AG04449 (cell line): ENCODE results near the gene GNB3.
"Not testable (repeated sequence)": the region's sequence is repeated elsewhere in the genome, so short reads cannot be mapped to it uniquely, and the experiment has no call there.

ENCODE experiments used
- CTCF ChIA-PET: fragments of 350-600 bp; formaldehyde crosslinking; extraction: SDS; loops from one replicate; lab custom pipeline; 2021; ENCODE audit warnings: antibody characterized with exemption; lab: Yijun Ruan, JAX
- POLR2A ChIA-PET: fragments of 400-600, 350-600 bp; formaldehyde crosslinking; extraction: SDS; loops from one replicate; lab custom pipeline; 2020; ENCODE audit warnings: antibody characterized with exemption, inconsistent platforms; lab: Yijun Ruan, JAX
- DNase-seq: peaks from one replicate; pipeline ENCODE4 v3.0.0-alpha.2; 2010; ENCODE audit warnings: low read depth, low spot score
- H3K4me3 ChIP-seq: 2 replicates; pipeline ENCODE4 v1.5.1; 2011; ENCODE audit warnings: low read depth, mild to moderate bottlenecking, control low read depth, low read length
- TF ChIP-seq, protein P1 (sequence below): IDR thresholded peaks from one replicate; pipeline ENCODE4 v1.5.1; 2011; ENCODE audit warnings: mild to moderate bottlenecking, moderate library complexity, low read length, control low read depth, inconsistent platforms; ENCODE audit not compliant: insufficient read depth; ENCODE audit errors: missing control alignments

GNB3 gene

DNA sequence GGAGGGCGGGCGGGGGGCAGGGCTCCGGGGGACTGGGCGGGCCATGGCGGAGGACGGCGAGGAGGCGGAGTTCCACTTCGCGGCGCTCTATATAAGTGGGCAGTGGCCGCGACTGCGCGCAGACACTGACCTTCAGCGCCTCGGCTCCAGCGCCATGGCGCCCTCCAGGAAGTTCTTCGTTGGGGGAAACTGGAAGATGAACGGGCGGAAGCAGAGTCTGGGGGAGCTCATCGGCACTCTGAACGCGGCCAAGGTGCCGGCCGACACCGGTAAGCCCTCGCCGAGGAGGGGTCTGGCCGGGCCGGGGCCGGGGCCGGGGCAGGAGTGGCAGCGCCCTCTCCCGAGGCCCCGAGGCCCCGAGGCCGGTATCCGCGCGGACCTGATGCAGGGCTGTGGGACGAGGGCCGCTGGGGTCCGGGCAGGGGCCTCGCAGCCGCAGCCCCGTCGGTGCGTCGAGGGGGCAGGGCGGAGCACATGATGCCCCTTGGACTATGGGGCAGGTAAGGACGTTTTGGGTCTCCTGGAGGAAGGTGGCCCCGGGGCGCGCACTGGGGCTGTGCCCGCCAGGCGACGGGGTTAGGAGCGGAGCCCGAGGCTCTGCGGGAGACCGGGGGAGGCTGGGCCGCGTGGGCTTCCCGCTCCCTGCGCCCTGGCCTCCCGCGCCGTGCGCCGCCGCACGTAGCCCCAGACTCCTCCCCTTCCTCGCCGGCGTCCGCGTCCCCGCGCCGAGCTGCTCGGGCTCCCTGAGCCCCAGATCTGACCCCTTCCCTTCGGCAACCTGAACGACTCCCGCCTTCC is 26.9 kb downstream of the GNB3 start, which contains the start of gene TPI1:
Gene TPI1, plus strand, starts transcription at position 119 of the 798 bp plus-strand sequence. Its CDS starts 36 bp downstream, at position 155.
- TF ChIP-seq, protein P1, sequence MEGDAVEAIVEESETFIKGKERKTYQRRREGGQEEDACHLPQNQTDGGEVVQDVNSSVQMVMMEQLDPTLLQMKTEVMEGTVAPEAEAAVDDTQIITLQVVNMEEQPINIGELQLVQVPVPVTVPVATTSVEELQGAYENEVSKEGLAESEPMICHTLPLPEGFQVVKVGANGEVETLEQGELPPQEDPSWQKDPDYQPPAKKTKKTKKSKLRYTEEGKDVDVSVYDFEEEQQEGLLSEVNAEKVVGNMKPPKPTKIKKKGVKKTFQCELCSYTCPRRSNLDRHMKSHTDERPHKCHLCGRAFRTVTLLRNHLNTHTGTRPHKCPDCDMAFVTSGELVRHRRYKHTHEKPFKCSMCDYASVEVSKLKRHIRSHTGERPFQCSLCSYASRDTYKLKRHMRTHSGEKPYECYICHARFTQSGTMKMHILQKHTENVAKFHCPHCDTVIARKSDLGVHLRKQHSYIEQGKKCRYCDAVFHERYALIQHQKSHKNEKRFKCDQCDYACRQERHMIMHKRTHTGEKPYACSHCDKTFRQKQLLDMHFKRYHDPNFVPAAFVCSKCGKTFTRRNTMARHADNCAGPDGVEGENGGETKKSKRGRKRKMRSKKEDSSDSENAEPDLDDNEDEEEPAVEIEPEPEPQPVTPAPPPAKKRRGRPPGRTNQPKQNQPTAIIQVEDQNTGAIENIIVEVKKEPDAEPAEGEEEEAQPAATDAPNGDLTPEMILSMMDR, result no peak
- ChIA-PET POLR2A (interaction anchor here (0.7 to 10.2 kb wide), 21 partner anchors 9 to 178 kb away, joined by 3 to 164 read pairs (median 5); partner anchors contain the start of genes C12orf57, CDCA3, GNB3 and MLF2), CTCF (interaction anchor here (0.8 to 6.5 kb wide), 16 partner anchors 7 to 373 kb away, joined by 3 to 88 read pairs (median 6); partner anchors contain the start of genes C12orf57, C1RL, CDCA3 and MLF2)
- peak within 1 kb of the TSS; percentile 96 for H3K4me3 ChIP-seq
- no peak for DNase-seq

DNA sequence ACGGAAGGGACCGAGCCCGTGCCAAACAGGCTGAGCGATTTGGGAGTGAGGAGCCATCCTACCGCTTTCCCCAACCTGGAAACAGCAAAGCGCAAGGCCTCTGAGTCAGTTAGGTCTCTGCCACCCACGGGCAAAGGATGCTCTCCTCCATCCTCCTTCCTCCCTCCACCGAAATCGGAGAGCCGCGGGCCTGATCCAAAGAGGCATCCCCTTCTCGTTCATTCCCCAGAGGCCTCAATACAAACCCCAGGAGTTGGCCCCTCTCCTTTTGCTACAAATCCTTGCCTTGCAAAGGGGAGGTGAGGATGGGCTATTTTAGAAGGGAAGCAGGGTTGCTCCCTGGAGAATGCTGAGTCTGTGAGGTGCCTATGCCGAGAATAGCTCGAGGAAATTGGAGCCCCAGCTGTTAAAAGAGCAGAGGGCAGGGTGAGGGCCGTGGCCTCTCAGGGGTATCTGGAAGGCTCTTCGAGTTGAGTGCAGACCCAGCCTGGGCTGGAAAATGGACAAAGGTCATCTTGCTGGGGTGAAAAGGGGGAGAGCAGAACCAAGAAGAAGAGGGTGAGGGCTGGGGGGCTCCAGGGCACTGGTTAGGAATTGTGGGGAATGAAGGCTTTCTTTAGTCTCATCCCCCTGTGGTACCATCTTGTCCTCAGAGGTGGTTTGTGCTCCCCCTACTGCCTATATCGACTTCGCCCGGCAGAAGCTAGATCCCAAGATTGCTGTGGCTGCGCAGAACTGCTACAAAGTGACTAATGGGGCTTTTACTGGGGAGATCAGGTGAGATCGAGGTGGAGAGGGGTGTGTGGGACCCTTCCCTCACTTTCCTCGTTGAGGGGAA is 27.7 kb downstream of the GNB3 start:
- ChIA-PET CTCF (interaction anchor here (1.0 to 6.5 kb wide), 21 partner anchors 8 to 374 kb away, joined by 3 to 88 read pairs (median 7); partner anchors contain the start of genes C1RL, CDCA3, MLF2 and PTMS), POLR2A (interaction anchor here (0.9 to 10.2 kb wide), 15 partner anchors 8 to 116 kb away, joined by 3 to 164 read pairs (median 7); partner anchors contain the start of genes C12orf57, CDCA3, GNB3 and MLF2)
- peak overlapping the region; percentile 96 for H3K4me3 ChIP-seq
- TF ChIP-seq, protein P1, result peak; percentile 23
- no peak for DNase-seq

DNA sequence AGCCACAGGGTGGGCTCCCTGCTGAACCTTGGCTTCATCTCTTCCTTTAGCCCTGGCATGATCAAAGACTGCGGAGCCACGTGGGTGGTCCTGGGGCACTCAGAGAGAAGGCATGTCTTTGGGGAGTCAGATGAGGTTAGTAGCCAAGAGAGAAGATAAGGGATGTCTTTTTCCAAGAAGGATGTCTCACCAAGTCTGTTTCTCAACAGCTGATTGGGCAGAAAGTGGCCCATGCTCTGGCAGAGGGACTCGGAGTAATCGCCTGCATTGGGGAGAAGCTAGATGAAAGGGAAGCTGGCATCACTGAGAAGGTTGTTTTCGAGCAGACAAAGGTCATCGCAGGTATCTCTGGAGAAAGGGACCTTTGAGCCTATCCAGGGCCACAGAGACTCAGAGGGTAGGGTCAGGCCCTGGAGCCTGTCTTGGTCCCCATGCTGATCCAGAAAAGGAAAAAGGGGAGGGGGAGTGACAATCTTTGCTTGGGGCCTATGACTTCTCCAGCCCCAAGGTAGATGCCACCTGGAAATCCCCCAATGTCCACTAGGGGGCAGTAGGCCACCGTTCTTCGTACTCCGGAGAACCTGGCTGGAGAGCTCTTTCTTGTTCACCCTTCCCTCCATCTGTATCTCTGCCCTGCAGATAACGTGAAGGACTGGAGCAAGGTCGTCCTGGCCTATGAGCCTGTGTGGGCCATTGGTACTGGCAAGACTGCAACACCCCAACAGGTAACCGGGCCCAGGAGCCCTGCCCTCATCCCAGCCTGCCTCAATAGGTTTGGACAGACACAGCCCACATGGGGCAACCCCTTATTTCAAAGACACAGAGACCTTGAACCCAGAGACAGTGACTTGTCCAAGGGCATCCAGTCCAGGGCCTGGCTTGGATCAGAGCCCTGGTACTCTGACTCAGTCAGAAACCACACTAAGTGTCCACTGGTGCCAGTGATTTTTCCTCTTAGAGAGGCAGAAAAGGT is 28.6 kb downstream of the GNB3 start:
- H3K4me3 ChIP-seq, result peak overlapping the region; percentile 96
- POLR2A ChIA-PET, result interaction anchor here (0.6 to 10.2 kb wide), 10 partner anchors 10 to 117 kb away, joined by 3 to 164 read pairs (median 8); partner anchors contain the start of genes C12orf57, CDCA3, MLF2 and PTMS
- DNase-seq, result no peak
- TF ChIP-seq, protein P1, result peak; percentile 77
- CTCF ChIA-PET, result interaction anchor here (0.6 to 6.5 kb wide), 44 partner anchors 9 to 375 kb away, joined by 3 to 88 read pairs (median 4); partner anchors contain the start of genes C12orf57, C1RL, CDCA3 and MLF2

DNA sequence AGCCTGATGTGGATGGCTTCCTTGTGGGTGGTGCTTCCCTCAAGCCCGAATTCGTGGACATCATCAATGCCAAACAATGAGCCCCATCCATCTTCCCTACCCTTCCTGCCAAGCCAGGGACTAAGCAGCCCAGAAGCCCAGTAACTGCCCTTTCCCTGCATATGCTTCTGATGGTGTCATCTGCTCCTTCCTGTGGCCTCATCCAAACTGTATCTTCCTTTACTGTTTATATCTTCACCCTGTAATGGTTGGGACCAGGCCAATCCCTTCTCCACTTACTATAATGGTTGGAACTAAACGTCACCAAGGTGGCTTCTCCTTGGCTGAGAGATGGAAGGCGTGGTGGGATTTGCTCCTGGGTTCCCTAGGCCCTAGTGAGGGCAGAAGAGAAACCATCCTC is 29.6 kb downstream of the GNB3 start:
- H3K4me3 ChIP-seq, result not testable (repeated sequence)
- POLR2A ChIA-PET, result interaction anchor here (1.6 to 10.2 kb wide), 2 partner anchors 11 to 19 kb away, joined by 4 to 164 read pairs; partner anchors contain the start of genes CDCA3 and USP5

DNA sequence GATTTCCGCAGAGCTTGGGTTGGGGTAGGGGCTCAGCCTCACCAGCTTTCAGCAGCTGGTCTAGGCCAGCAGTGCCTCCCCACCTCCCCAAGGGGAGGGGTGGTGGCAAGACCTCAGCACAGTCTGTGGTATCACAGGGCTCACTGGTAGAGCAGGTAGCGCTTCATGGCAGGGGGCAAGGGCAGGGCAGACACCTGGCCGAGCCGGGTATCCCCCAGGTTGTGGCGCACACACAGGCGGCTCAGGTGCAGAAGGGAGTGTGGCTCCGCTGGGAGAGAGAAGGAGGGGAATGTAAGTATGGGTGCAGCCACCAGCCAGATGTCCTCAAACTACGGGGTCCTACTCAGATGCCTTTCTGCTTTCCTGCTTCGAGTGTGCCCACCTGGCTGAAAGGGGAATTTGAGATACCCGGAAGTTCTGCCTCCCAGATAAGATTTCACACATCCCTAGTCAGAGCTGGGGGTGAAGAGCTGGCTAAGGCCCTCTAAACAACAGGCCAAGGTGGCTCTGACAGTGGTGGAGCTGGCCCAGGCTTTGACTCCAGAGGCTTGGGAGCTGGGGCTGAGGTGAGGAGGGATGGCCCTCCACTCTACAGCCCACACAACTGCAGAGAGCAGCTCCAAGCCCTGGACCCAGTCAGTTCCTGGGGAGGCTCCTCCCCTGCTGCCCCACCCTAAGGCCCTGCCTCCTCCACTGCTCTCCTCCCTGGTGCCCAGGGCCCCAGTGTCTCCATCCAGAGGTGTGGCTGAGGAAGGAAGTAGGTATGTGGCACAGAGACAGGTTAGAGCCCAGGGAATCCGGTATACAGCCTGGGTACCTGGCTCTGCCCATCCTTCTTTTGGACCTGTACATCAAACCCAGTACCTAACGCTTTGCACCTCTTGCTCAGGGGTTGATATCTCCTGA is 30.6 kb downstream of the GNB3 start:
- ChIA-PET POLR2A (interaction anchor here (1.0 to 10.2 kb wide), 5 partner anchors 10 to 44 kb away, joined by 3 to 164 read pairs (median 4); partner anchors contain the start of genes CDCA3 and USP5), CTCF (interaction anchor here (0.6 to 6.3 kb wide), 30 partner anchors 11 to 147 kb away, joined by 3 to 88 read pairs (median 8); partner anchors contain the start of genes C12orf57, CDCA3, ENO2 and GNB3)
- TF ChIP-seq, protein P1, result no peak
- peak overlapping the region; percentile 78 for H3K4me3 ChIP-seq
- DNase-seq, result no peak

More for the DNA sequence above, 29.6 kb downstream of the GNB3 start:
- DNase-seq, result not testable (repeated sequence)
- CTCF ChIA-PET, result interaction anchor here (0.8 to 6.5 kb wide), 22 partner anchors 10 to 243 kb away, joined by 3 to 88 read pairs (median 8); partner anchors contain the start of genes C12orf57, CDCA3, ENO2 and LPCAT3
